Sciatic nerve (tissue), 2 donors: ENCODE data around the gene RPL14. TPM values are rescaled to one million over a fixed set of nuclear protein-coding genes. Genes with fewer than 3 reads are reported as not detected.

ENCODE experiments used
- ATAC-seq: fragments of 200-7000 bp; cut with Tn5 transposase; one replicate; pipeline ENCODE4 v1.9.1; 2020; ENCODE audit warnings: mild to moderate bottlenecking, moderate library complexity
- DNase-seq: peaks from one replicate; pipeline ENCODE4 v3.0.0-alpha.2; 2020; ENCODE audit warnings: low spot score
- intact Hi-C: fragments of 100-400 bp; cut with DNase I; formaldehyde crosslinking; loops from one replicate; pipeline ENCODE4 v1.14.2; 2022
- total RNA-seq: library from RNA; stranded (reverse); fragmentation: NEBNext Ultra II Directional; extraction: Animal tissue kit (Norgen Biotek cat#: 25700); gene quantifications from one replicate; pipeline ENCODE4 v1.2.1, GENCODE V29; 2021
- donor health status: DM: no; HTN: no; CAD: no.
- donor health status: DM: no; HTN: no; CAD: no.

The RPL14 gene
- 1,368 TPM for total RNA-seq

DNA sequence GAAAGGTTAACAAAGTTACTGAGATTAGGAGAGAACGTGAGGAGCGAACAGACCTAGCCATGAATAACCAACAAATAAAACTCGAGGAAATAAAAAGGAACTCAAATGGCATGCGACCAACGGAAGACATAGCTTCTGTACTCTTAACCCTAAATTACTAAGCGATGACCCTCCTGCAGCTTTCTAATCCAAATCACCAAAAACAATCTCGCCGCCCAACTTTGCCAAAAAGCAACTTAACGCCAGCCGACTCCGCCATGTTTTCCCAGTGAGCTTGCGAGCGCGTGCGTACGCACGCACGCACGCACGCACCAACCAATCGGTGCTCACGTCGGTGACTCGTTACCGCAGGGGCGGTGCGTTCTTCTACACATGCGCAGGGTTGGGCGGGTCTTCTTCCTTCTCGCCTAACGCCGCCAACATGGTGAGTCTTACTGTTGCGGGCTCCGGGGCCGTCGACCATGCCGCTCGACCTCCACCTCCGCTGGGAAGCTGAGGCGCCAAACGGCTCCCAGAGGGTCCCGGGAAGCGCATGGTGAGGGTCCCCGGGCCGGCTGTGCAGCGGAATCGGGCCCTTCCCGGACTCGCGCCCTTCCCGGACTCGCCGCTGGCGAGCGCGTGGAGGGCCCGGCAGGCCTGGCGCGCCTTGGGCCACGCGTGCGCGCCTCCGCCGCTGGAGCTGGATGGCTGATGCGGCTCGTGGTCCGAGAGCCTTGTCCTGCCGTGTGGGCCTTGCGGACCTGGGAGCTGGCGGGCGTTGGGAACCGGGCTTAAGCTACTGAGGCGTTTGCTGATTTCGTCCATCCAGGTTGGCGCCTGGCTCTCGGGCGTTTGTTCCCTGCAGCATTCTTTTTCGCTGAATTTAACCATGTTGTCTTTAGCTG lies at the start of gene RPL14:
Gene RPL14 (plus strand): TSS at position 400 of the 884 bp plus-strand sequence. CDS start 133 bp downstream, at position 533.
- intact Hi-C loops, result no loop called here
- peak; percentile 95 for ATAC-seq
- peak; percentile 98 for DNase-seq

DNA sequence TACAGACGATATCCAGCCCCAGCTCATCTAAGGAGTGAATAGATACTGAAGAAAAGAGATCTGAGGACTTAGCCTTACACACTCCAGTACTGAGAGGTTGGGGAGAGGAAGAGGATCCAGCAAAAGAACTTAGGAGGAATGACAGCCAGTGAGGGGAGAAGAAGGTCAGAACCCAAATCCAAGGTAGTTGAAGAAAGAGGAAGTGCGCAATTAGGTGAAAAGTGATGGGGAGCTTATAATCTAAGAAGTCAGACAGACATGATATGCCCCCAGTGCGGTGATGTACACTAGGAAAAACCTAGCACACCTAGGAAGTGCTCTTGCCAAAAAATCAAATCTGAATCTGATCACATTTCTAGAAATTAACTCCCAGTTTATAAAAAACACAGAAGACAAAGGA lies 49.5 kb upstream of the RPL14 start:
- intact Hi-C loops, result no loop called here
- DNase-seq (no peak), ATAC-seq (no peak)

DNA sequence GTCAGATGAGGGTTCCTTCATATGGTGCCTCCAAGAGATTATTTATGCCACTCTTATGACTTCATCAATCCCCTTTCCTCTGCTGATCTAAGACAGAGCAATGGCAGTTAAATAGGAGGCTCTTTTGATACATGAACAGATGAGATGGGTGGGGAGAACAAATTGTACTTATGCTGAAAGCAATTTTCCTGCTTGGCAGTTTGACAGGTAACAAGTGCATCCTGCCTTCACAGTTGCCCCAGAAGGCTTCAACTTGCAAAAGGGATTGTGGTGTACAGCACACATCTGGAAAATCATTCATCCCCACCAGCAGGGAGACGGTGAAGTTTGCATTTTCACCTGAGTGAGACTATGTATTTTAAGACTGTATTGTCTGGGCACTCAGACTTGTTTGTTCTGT lies 42.9 kb upstream of the RPL14 start:
- intact Hi-C loops, result no loop called here
- ATAC-seq (no peak), DNase-seq (no peak)

DNA sequence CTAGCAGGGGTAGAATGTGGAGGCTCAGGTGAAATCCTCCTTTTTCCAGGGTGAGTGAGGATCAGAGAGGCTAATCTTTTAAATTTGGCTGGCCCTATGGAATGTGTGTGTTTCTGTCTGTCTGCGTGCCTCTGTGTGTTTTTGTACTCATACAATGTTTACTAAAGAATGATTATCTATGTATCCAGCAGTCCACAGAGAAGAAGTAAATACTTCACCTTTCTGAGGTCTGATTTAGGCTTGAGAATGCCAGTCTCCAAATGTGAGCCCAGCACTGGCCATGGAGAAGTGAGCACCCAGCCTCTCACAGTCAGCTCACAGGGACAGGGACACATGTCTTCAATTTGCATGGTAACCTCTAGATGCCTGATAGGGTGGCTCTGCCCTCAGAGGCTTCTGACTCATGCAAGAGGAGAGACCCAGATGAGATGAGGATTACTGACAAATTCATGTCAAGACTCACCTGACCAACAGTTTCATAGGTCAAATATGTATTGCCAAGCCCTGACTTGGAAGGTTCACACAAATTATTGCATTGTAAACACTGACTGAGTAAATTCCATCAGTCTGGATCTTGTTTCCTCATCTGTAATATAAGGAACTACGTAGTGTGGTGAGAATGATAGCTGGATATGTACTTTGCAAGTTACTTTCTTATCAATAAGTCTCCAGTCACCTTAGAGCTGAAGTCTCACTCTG lies 39.1 kb upstream of the RPL14 start:
- intact Hi-C loops, result no loop called here
- no peak for ATAC-seq
- DNase-seq, result no peak

DNA sequence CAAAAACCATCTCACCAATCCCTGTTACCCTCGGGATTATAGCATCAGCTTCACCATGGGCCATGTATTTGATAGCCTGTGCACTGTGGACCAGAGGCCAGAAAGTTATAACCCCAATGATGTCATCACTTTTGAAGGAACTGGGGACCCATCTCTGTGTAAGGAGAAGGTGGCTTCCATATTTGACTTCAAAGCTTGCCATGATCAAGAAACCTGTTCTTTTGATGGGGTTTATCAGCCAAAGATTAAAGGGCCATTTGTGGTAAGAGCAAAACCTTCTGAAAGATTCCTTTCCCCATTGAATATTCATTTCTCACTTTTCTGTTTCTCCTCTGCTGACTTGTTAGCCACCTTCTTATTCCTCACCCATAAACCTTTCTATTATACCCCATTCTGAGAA lies 34.3 kb upstream of the RPL14 start:
- DNase-seq (no peak), ATAC-seq (no peak)
- intact Hi-C loops, result no loop called here

DNA sequence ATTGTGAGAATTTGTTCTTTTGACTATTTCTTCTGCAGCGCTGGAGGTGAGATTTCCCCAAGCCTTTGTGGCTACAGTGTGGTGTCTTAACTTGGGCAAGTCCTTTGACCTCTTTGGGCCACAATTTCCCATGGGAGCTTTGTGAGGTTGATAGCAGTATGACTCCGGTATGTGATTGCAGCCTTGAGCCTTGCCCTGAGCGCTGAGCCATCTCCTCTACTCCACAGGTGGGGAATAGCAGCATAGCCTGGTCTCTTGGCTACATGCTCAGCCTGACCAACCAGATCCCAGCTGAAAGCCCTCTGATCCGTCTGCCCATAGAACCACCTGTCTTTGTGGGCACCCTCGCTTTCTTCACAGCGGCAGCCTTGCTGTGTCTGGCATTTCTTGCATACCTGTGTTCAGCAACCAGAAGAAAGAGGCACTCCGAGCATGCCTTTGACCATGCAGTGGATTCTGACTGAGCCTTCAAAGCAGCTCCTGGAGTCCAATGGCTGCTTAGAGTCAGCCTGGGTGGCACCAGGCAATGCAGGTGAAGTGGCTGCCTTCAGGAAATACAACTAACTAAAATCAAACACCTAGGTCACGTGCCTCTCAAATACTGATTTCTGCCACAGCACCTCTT lies 30.0 kb upstream of the RPL14 start:
- DNase-seq (no peak), ATAC-seq (no peak)
- intact Hi-C loops, result no loop called here

DNA sequence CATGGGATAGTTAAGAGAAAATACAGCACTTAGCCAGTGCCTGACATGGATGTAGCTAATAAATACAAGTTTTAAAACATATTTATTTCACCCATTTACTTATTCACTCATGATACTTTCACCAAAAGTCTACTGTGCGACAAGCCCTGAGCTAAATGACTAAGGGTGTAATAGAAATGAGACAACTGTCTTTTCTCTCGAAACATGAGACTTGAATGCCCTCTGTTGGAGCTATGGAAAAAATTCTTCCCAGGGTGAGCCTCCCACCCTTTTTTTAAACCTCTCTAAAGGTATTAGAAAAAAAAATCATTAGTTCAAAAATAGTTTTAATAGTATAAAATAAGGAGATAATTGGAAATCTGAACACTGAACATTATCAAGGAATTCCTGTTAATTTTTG lies 24.3 kb upstream of the RPL14 start:
- no peak for DNase-seq
- intact Hi-C loops, result no loop called here
- no peak for ATAC-seq

DNA sequence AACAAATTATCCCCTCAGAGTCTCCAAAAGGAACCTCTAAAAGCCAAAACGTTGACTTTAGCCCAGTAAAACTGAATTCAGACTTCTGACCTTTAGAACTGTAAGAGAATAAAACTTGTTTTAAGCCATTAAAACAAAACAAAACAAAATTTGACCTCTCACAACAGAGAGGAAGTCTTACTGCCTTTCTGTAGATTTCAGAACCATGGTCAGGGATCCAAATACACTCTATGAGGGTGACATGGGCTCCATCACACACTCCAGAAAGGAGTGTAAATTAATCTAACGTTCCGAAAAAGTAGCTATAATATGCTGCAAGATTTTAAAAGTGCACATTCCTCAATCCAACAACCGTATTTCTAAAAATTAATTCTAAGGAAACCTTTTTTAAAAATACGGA lies 19.2 kb upstream of the RPL14 start:
- DNase-seq, result no peak
- ATAC-seq, result no peak
- intact Hi-C loops, result no loop called here

DNA sequence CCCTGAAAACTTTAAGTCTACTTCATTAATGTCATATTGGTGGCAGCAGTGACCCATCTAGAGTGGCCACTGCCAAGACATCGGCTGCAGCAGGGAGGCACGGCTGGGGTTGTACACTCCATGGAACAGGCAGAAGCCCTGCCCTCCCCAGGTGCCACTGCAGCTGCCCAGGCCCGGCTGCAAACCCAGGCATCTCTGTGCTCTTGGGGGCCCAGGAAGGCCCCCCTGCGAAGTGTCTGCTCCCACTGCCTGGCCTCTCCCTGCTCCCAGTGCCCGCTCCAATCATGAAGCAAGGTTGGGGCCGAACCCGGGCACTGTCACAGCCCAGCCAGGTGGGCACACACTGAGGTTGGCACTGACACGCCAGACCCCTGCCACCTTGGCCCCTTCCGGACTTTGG lies 12.1 kb upstream of the RPL14 start:
- DNase-seq (no peak), ATAC-seq (no peak)
- intact Hi-C loops, result no loop called here

DNA sequence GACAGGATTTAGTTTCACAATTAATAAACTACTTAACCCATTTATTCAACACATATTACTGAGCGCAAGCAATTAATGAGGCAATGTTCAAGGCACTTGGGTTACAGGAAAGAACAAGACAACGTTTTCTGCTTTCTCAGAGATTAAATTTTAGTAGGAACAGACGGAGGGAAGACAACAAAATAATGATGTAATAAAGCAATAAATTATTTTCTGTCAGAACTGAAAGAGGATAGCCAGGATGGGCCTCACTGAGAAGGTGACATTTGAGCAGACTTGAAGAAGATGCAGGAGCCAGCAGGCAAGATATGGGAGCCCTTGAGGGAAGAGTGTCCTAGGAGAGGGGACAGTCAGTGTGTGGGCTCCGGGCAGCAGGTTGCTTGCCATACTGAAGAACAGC lies 11.3 kb upstream of the RPL14 start:
- no peak for ATAC-seq
- no peak for DNase-seq

DNA sequence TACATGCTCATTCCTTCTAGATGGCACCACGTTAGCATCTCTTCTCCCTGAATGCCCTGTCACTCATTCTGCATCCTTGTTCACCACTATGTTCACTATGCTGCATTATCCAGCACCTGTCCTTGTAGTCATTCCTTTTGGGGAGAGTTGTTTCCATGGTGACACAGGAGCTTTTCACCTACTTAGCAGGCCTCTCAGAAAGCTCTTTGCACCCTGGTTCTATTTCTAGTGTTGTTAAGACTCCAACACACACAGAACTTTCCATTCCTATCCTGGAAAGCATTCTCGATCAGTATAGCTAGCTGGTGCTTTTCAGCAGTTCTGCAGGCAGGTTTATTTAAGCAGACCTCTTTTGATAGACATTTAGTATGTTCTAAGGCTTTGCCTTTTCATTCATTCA lies 6.7 kb upstream of the RPL14 start:
- intact Hi-C loops, result no loop called here
- DNase-seq (no peak), ATAC-seq (no peak)

More for the DNA sequence above, 11.3 kb upstream of the RPL14 start:
- intact Hi-C loops, result no loop called here

DNA sequence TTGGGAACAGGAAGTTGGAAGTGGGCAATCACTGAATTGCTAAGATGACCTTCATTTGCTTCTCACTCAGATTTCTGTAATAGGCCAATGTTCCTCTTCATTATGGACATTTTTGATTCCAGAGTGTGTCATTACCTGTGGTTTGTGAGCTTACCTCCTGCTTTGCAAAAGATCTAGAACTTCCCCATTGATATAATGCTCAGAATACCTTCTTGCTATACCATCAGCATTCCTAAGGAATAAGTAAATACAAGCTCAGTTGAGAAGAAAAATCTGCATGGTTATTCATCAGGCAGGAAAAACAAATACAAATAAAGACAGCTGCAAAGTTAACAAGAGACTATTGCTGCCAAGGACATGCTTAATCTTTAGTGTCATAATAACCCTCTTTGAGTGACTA lies 5.6 kb upstream of the RPL14 start:
- intact Hi-C loops, result no loop called here
- ATAC-seq (no peak), DNase-seq (no peak)

DNA sequence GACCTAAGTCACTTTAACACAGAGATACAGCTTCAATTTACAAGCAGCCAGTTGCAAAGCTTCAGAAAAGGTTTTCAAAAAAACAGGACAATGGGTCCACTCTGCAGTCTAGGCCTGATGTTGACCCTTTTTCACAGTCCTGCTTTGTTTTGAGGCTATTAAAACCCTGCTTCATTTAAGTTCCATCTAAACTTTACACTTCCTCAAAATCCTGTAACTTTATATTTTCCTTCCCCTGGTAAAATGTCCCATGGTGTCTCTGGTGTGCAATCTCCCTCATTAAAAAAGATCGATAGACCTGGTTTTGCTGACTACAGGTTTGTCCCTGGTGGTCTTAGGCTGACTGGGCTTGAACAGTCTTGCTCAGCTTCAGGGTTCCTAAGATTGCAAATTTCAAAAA lies 5.1 kb upstream of the RPL14 start:
- no peak for DNase-seq
- intact Hi-C loops, result no loop called here
- no peak for ATAC-seq

DNA sequence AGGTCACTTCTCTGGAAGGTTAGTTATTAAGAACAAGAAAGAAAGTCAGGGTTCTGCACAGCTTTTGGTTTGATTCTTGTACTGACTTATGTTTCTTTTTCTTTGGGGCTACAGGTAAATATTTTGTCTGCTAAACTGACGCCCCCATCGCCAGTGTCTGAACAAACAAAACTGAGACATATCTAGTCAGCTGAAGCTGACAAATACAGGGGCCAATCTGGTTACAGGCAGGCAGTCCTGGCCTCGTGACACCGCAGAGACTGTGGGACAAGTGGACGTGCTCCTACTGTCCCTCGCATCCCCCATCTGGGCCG lies 4.6 kb upstream of the RPL14 start:
- intact Hi-C loops, result no loop called here
- ATAC-seq (no peak), DNase-seq (no peak)

DNA sequence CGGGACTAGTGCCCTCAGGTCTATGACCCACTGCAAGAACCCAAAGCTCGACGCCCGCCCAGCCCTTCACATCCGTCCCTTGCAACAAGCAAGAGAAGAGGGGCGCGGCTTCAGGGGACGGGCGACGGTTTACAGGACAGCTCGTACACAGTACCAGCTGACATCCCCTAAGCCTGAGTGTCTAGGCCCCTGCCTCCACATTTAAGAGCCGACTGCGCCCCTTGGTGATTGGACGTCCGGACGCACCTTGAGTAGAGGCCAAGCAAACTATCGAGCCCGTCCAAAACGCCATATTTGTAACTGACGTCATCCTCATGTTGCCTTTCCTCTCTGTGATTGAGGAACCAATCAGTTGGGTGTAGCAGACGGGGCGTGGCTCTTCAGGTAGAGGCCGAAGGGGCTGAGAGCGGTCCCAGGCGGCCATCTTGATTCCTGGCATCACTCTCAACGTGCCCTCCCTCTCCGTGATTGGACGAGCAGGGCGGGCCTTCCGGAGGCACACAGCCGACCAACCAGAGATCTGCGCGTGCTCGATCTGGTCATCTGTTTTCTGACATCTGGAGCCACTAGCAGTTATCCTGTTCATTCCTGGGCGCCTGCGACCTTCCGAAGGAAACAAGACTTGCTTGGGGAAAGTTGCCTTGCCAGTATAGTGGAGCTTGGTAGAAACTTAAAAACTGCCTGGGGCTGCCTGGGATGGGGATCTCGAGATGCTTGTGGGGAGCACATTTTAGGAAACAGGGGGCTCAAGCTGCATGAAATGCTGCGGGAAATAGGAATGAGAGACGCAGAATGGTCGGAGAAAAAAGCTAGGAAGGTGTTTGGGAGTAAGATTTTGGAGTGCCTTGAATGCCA lies 4.0 kb upstream of the RPL14 start:
- intact Hi-C loops, result no loop called here
- ATAC-seq (peak; percentile 98), DNase-seq (peak; percentile 97)

DNA sequence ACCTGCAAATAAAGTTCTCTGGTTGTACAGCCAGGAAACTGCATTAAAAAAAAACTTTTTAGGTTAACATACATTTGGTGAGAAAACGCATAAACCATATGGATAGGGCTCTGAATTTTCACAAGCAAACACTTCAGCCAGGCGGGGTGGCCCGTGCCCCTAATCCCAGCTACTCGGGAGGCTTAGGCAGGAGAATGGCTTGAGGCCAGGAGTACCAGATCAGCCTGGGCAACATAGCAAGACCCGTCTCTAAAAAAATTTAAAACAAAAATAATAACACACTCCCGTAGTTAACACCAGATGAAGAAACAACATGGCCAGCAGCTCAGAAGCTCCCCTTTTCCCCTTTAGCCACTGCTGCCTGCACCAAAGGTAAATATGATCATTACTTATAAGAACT lies 3.2 kb upstream of the RPL14 start:
- intact Hi-C loops, result no loop called here
- DNase-seq (no peak), ATAC-seq (no peak)

DNA sequence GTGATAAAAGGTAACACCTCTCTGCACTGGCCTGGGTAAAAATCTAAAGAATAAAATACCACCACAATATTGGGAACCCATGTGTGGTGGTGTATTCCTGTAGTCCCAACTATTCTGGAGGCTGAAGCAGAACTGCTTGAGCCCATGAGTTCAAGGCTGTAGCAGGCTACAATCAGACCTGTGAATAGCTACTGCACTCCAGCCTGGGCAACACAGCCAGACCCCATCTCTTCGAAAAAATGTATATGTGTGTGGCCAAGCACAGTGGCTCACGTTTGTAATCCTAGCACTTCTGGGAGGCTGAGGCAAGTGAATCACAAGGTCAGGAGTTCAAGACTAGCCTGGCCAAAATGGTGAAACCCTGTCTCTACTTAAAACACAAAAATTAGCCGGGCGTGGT lies 1.8 kb upstream of the RPL14 start:
- ATAC-seq, result no peak
- no peak for DNase-seq
- intact Hi-C loops, result no loop called here

DNA sequence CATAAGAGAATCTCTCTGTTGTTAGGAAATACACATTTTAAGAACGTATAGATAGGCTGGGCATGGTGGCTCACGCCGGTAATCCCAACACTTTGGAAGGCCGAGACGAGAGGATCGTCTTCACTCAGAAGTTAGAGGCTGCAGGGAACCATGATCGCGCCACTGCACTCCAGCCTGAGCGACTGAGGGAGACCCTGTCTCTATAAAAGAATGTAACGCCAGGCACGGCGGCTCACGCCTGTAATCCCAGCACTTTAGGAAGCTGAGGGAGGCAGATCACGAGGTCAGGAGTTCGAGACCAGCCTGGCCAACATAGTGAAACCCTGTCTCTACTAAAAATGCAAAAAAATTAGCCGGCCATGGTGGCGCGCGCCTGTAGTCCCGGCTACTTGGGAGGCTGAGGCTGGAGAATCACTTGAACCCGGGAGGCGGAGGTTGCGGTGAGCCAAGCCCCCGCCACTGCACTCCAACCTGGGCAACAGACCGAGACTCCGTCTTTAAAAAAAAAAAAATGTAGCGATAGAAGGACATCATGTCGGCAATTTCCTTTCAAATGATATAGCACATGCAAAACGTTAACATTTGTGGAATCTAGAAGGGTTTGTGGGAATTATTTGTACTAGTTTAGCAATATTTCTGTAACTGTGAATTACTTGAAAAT lies 730 bp upstream of the RPL14 start:
- ATAC-seq (no peak), DNase-seq (no peak)
- intact Hi-C loops, result no loop called here

DNA sequence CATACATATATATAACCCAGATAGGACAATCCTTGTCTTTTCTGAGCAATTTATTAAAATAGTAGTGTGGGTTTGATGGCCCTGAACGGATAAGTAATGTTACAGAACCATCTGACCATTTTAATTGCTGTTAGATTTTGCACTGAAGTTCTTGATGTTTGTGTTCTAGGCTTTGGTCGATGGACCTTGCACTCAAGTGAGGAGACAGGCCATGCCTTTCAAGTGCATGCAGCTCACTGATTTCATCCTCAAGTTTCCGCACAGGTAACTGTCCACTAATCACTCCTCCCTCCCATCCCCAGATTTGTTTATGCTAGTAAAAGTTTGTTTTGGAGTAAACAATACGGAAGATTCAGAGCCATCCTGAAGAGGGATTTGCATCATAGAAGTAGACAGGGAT lies 1.3 kb downstream of the RPL14 start:
- ATAC-seq, result no peak
- intact Hi-C loops, result no loop called here

More for the DNA sequence above, 1.3 kb downstream of the RPL14 start:
- no peak for DNase-seq
